Measurements from ENCODE around the gene AFF2. TPM values are rescaled to one million over a fixed set of nuclear protein-coding genes. Genes with fewer than 3 reads are reported as not detected.

AFF2 gene
- total and polyA plus RNA-seq, 4 experiments from 2014 or later: 0.03 to 1.0 (median 0.90) TPM; not detected in 1

DNA sequence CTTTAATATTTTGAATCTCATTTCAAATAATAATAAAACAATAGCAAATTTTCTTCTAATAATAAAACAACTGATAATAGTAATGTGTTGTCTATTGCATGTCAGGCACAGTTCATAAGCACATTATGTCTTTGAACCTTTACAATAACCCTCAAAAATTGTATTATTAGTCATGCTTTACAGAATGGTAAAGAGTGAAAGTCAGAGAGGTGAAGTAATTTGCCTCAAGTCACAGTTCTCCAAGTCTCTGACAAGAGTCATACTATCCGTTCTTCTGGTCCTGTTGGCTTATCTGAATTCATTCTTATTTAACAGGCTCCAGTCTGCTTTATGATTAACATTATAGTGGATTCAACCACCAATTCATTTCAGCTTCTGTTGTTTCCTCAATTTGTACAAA is 313.0 kb downstream of the AFF2 start:
- H3K27me3 ChIP-seq (ENCODE audit: insufficient read depth, low read length): no peaks in the 10 kb centered on the region
- no peak overlapping the region for H3K27ac Mint-ChIP-seq
- no peaks in the 10 kb centered on the region for H3K4me1 Mint-ChIP-seq
- H3K27ac ChIP-seq (ENCODE audit: low read depth, low read length): no peak overlapping the region
- peaks cover 0 to 2% (median 0%) of the 10 kb centered on the region in 8 donors for H3K9me3 Mint-ChIP-seq
- H3K36me3 Mint-ChIP-seq: no peaks in the 10 kb centered on the region
- no peaks in the 10 kb centered on the region for H3K4me1 ChIP-seq (ENCODE audit: insufficient read depth, low read length)
- ChIA-PET CTCF (ENCODE audit: partially characterized antibody) (no interaction called here), POLR2A (ENCODE audit: partially characterized antibody) (no interaction called here)
- H3K27me3 Mint-ChIP-seq: no peaks in the 10 kb centered on the region
- no peak overlapping the region for H3K4me3 Mint-ChIP-seq
- intact Hi-C loops (cut with micrococcal nuclease): no loop called here
- H3K36me3 ChIP-seq (ENCODE audit: insufficient read depth, low read length): no peaks in the 10 kb centered on the region
- no peak overlapping the region for H3K4me3 ChIP-seq (ENCODE audit: low read length in 2 of 2)
- DNase-seq: no peak
- H3K9me3 ChIP-seq (ENCODE audit: control insufficient read depth in 1 of 2, low read length in 2 of 2): no peaks in the 10 kb centered on the region

- Histone ChIP-seq H3K27ac (ENCODE audit: low read depth, low read length) (no peak overlapping the region), H3K9me3 (ENCODE audit: control insufficient read depth in 1 of 2, low read length in 2 of 2) (no peaks in the 10 kb centered on the region), H3K4me1 (ENCODE audit: insufficient read depth, low read length) (no peaks in the 10 kb centered on the region), H3K27me3 (ENCODE audit: insufficient read depth, low read length) (no peaks in the 10 kb centered on the region), H3K36me3 (ENCODE audit: insufficient read depth, low read length) (no peaks in the 10 kb centered on the region), H3K4me3 (ENCODE audit: low read length in 2 of 2) (no peak overlapping the region)
- Mint-ChIP-seq H3K4me3 (no peak overlapping the region), H3K9me3 (peaks cover 0 to 2% (median 0%) of the 10 kb centered on the region in 8 donors), H3K27me3 (no peaks in the 10 kb centered on the region), H3K4me1 (no peaks in the 10 kb centered on the region), H3K27ac (no peak overlapping the region), H3K36me3 (no peaks in the 10 kb centered on the region)
- no peak for DNase-seq
- ChIA-PET CTCF (ENCODE audit: partially characterized antibody) (no interaction called here), POLR2A (ENCODE audit: partially characterized antibody) (no interaction called here)
- intact Hi-C loops (cut with micrococcal nuclease): no loop called here
Measured at GRCh38 chrX:148813967-148814366, 313.6 kb downstream of the AFF2 start.

GRCh38 chrX:148815218-148815961 is 315.0 kb downstream of the AFF2 start:
- H3K27ac ChIP-seq (ENCODE audit: low read depth, low read length): no peak overlapping the region
- H3K9me3 ChIP-seq (ENCODE audit: control insufficient read depth in 1 of 2, low read length in 2 of 2): no peaks in the 10 kb centered on the region
- H3K27ac Mint-ChIP-seq: no peak overlapping the region
- H3K4me3 ChIP-seq (ENCODE audit: low read length in 2 of 2): no peak overlapping the region
- H3K27me3 ChIP-seq (ENCODE audit: insufficient read depth, low read length): no peaks in the 10 kb centered on the region
- H3K4me3 Mint-ChIP-seq: no peak overlapping the region
- H3K27me3 Mint-ChIP-seq: no peaks in the 10 kb centered on the region
- DNase-seq: no peak
- POLR2A ChIA-PET (ENCODE audit: partially characterized antibody): no interaction called here
- no peaks in the 10 kb centered on the region for H3K36me3 ChIP-seq (ENCODE audit: insufficient read depth, low read length)
- H3K9me3 Mint-ChIP-seq: peaks cover 0 to 2% (median 0%) of the 10 kb centered on the region in 8 donors
- H3K4me1 Mint-ChIP-seq: no peaks in the 10 kb centered on the region
- CTCF ChIA-PET (ENCODE audit: partially characterized antibody): no interaction called here
- no peaks in the 10 kb centered on the region for H3K36me3 Mint-ChIP-seq
- intact Hi-C loops (cut with micrococcal nuclease): no loop called here
- H3K4me1 ChIP-seq (ENCODE audit: insufficient read depth, low read length): no peaks in the 10 kb centered on the region

DNA sequence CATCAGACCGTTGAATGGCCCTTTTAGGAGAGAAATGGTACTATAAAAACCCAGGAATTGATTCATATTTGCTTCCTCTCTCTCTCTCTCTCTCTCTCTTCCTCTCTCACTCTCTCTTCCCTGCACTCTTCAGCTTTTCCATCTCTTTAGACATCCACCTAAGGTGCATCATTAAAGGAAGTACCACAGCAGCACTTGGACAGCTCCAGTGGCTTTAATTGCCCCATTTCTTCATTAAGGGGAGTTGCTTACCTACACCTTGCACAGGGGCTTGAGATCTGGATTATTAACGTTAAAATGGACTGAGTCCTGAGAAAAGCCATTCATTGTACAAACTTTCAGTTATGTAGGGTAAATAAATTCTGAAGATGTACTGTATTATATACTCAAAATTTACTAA is 323.6 kb downstream of the AFF2 start:
- H3K27ac ChIP-seq (ENCODE audit: low read depth, low read length): no peak overlapping the region
- H3K27ac Mint-ChIP-seq: no peak overlapping the region
- ChIA-PET CTCF (ENCODE audit: partially characterized antibody) (no interaction called here), POLR2A (ENCODE audit: partially characterized antibody) (no interaction called here)
- no peaks in the 10 kb centered on the region for H3K27me3 ChIP-seq (ENCODE audit: insufficient read depth, low read length)
- no peaks in the 10 kb centered on the region for H3K4me1 ChIP-seq (ENCODE audit: insufficient read depth, low read length)
- no peaks in the 10 kb centered on the region for H3K9me3 ChIP-seq (ENCODE audit: control insufficient read depth in 1 of 2, low read length in 2 of 2)
- H3K4me3 ChIP-seq (ENCODE audit: low read length in 2 of 2): no peak overlapping the region
- no peaks in the 10 kb centered on the region for H3K36me3 Mint-ChIP-seq
- intact Hi-C loops (cut with micrococcal nuclease): no loop called here
- H3K4me1 Mint-ChIP-seq: no peaks in the 10 kb centered on the region
- H3K4me3 Mint-ChIP-seq: no peak overlapping the region
- no peaks in the 10 kb centered on the region for H3K36me3 ChIP-seq (ENCODE audit: insufficient read depth, low read length)
- H3K9me3 Mint-ChIP-seq: no peaks in the 10 kb centered on the region
- DNase-seq: no peak
- no peaks in the 10 kb centered on the region for H3K27me3 Mint-ChIP-seq

- H3K27me3 ChIP-seq (ENCODE audit: insufficient read depth, low read length): no peaks in the 10 kb centered on the region
- H3K36me3 Mint-ChIP-seq: no peaks in the 10 kb centered on the region
Measured at GRCh38 chrX:148825696-148826095, 325.3 kb downstream of the AFF2 start.

DNA sequence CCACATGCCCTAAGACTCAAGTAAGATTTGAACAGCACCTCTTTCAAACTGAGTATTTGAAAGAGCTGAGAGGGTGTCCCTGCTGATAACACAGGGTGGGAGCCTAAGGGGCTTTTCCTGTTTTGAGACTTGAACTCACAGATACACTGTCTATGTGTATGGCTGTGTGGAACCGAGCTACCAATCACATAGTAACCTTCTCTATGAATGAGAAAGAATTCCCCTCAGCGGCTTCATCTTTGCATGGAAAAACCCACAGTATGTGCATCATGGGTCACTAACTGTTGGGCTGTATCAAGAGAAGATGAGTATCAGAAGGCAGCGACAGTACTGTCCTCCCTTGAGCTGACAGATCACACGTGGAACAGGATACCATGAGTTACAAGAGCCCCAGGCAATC is 336.3 kb downstream of the AFF2 start:
- Mint-ChIP-seq H3K27ac (no peak overlapping the region), H3K36me3 (no peaks in the 10 kb centered on the region), H3K27me3 (peaks cover 0 to 1% of the 10 kb centered on the region in 2 donors), H3K4me1 (no peaks in the 10 kb centered on the region), H3K4me3 (no peak overlapping the region), H3K9me3 (peaks cover 0 to 2% (median 0%) of the 10 kb centered on the region in 8 donors)
- no peak for DNase-seq
- intact Hi-C loops (cut with micrococcal nuclease): no loop called here
- Histone ChIP-seq H3K4me3 (ENCODE audit: low read length in 2 of 2) (no peak overlapping the region), H3K36me3 (ENCODE audit: insufficient read depth, low read length) (no peaks in the 10 kb centered on the region), H3K4me1 (ENCODE audit: insufficient read depth, low read length) (no peaks in the 10 kb centered on the region), H3K9me3 (ENCODE audit: control insufficient read depth in 1 of 2, low read length in 2 of 2) (no peaks in the 10 kb centered on the region), H3K27me3 (ENCODE audit: insufficient read depth, low read length) (no peaks in the 10 kb centered on the region), H3K27ac (ENCODE audit: low read depth, low read length) (no peak overlapping the region)
- ChIA-PET CTCF (ENCODE audit: partially characterized antibody) (no interaction called here), POLR2A (ENCODE audit: partially characterized antibody) (no interaction called here)

More at GRCh38 chrX:148825696-148826095, 325.3 kb downstream of the AFF2 start:
- H3K4me1 Mint-ChIP-seq: no peaks in the 10 kb centered on the region
- no peak overlapping the region for H3K4me3 Mint-ChIP-seq
- no peaks in the 10 kb centered on the region for H3K9me3 ChIP-seq (ENCODE audit: control insufficient read depth in 1 of 2, low read length in 2 of 2)
- intact Hi-C loops (cut with micrococcal nuclease): no loop called here
- H3K27ac Mint-ChIP-seq: no peak overlapping the region
- no peaks in the 10 kb centered on the region for H3K4me1 ChIP-seq (ENCODE audit: insufficient read depth, low read length)
- ChIA-PET POLR2A (ENCODE audit: partially characterized antibody) (no interaction called here), CTCF (ENCODE audit: partially characterized antibody) (no interaction called here)
- H3K9me3 Mint-ChIP-seq: peaks cover 0 to 15% (median 8%) of the 10 kb centered on the region in 8 donors
- no peak overlapping the region for H3K4me3 ChIP-seq (ENCODE audit: low read length in 2 of 2)
- no peak for DNase-seq
- H3K27me3 Mint-ChIP-seq: no peaks in the 10 kb centered on the region
- no peaks in the 10 kb centered on the region for H3K36me3 ChIP-seq (ENCODE audit: insufficient read depth, low read length)
- no peak overlapping the region for H3K27ac ChIP-seq (ENCODE audit: low read depth, low read length)

GRCh38 chrX:148850631-148851030 is 350.2 kb downstream of the AFF2 start:
- ChIA-PET POLR2A (ENCODE audit: partially characterized antibody) (no interaction called here), CTCF (ENCODE audit: partially characterized antibody) (no interaction called here)
- no peaks in the 10 kb centered on the region for H3K36me3 ChIP-seq (ENCODE audit: insufficient read depth, low read length)
- H3K9me3 Mint-ChIP-seq: no peaks in the 10 kb centered on the region
- H3K27me3 Mint-ChIP-seq: no peaks in the 10 kb centered on the region
- DNase-seq: no peak
- intact Hi-C loops (cut with micrococcal nuclease): no loop called here
- no peak overlapping the region for H3K27ac ChIP-seq (ENCODE audit: low read depth, low read length)
- no peaks in the 10 kb centered on the region for H3K36me3 Mint-ChIP-seq
- no peaks in the 10 kb centered on the region for H3K9me3 ChIP-seq (ENCODE audit: control insufficient read depth in 1 of 2, low read length in 2 of 2)
- H3K27me3 ChIP-seq (ENCODE audit: insufficient read depth, low read length): no peaks in the 10 kb centered on the region
- no peak overlapping the region for H3K4me3 Mint-ChIP-seq
- no peak overlapping the region for H3K4me3 ChIP-seq (ENCODE audit: low read length in 2 of 2)
- no peaks in the 10 kb centered on the region for H3K4me1 Mint-ChIP-seq
- H3K4me1 ChIP-seq (ENCODE audit: insufficient read depth, low read length): no peaks in the 10 kb centered on the region
- no peak overlapping the region for H3K27ac Mint-ChIP-seq

GRCh38 chrX:148854306-148854705 is 353.9 kb downstream of the AFF2 start:
- intact Hi-C loops (cut with micrococcal nuclease): no loop called here
- Histone ChIP-seq H3K27me3 (ENCODE audit: insufficient read depth, low read length) (no peaks in the 10 kb centered on the region), H3K36me3 (ENCODE audit: insufficient read depth, low read length) (no peaks in the 10 kb centered on the region), H3K4me3 (ENCODE audit: low read length in 2 of 2) (no peak overlapping the region), H3K4me1 (ENCODE audit: insufficient read depth, low read length) (no peaks in the 10 kb centered on the region), H3K27ac (ENCODE audit: low read depth, low read length) (no peak overlapping the region), H3K9me3 (ENCODE audit: control insufficient read depth in 1 of 2, low read length in 2 of 2) (no peaks in the 10 kb centered on the region)
- no peaks in the 10 kb centered on the region for H3K4me1 Mint-ChIP-seq
- no peak for DNase-seq
- H3K9me3 Mint-ChIP-seq: no peaks in the 10 kb centered on the region
- no peaks in the 10 kb centered on the region for H3K36me3 Mint-ChIP-seq
- ChIA-PET POLR2A (ENCODE audit: partially characterized antibody) (no interaction called here), CTCF (ENCODE audit: partially characterized antibody) (no interaction called here)
- no peaks in the 10 kb centered on the region for H3K27me3 Mint-ChIP-seq
- no peak overlapping the region for H3K27ac Mint-ChIP-seq
- H3K4me3 Mint-ChIP-seq: no peak overlapping the region

All from CD4-positive, alpha-beta memory T cell (primary cell).